GM18870 (cell line): ENCODE measurements around the gene CUL4A.

Experiments
- ATAC-seq: cut with Tn5 transposase; IDR thresholded peaks from one replicate; pipeline ENCODE4 v1.9.1; 2021; ENCODE audit warnings: moderate library complexity; ENCODE audit not compliant: unreplicated experiment

Gene CUL4A

GRCh38 chr13:113179374-113180230, 29.8 kb upstream of the CUL4A start:
- ATAC-seq, result no peak

DNA sequence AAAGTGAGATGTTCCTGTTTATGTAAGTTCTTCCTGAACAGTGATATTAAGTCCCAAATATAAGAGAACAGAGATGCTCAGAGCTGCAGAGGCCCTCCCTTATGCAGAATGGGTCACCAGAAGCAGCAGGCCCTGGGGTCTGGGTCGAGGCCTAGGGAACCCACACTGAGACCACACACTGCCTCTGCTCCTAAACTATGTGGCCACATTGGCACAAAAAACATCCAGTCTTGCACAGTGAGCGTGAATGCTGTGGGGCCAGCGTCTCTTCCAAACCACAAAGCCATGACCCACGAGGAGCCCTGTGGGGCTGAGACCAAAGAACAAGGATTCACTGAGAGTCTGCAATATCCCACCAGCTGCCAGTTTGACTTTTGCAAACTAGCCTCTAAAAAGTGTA, 27.4 kb upstream of the CUL4A start:
- ATAC-seq, result no peak

- ATAC-seq, result no peak
Measured at GRCh38 chr13:113183450-113184129, 25.8 kb upstream of the CUL4A start.

GRCh38 chr13:113184568-113185440, 24.6 kb upstream of the CUL4A start:
- ATAC-seq, result no peak

- peak; percentile 95 for ATAC-seq
Measured at GRCh38 chr13:113186061-113186900, 23.1 kb upstream of the CUL4A start.

- ATAC-seq, result no peak
Measured at GRCh38 chr13:113187263-113187669, 22.1 kb upstream of the CUL4A start.

DNA sequence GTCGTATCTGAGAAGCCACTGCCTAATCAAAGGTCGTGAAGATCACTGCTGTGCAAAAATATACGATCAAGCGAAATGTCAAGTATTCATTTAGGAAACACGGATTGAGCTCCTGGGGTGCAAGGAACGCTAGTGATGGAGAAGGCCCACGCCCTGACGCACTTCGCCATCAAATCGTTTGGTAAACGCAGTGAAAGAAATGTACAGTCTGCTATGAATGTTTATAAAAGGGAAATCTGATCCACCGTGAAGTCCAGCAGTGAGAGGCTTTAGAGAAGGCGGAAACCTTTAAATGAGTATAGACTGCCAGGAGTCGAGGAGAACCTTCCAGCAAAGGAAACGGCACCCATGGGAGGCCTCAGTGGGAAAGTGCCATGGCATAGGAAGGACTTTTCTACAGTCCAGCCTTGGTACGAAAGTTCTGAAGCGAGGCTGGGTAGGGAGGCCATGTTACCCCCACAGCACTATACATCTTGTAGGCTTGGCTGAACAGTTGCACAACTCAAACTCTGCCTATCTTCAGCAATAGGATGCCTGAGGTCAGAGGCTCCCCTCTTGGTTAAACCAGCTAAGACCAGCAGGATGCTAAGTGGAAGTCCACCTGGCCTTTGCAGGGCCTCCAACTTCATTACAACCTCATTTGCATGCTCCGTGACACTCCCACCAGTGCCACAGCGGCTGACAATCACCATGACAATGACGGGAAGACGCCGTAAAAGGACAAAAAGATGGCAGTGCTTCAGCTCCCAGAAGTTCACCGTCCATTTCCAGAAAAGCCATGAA, 21.3 kb upstream of the CUL4A start:
- ATAC-seq, result no peak

GRCh38 chr13:113190181-113190580, 19.2 kb upstream of the CUL4A start:
- no peak for ATAC-seq

DNA sequence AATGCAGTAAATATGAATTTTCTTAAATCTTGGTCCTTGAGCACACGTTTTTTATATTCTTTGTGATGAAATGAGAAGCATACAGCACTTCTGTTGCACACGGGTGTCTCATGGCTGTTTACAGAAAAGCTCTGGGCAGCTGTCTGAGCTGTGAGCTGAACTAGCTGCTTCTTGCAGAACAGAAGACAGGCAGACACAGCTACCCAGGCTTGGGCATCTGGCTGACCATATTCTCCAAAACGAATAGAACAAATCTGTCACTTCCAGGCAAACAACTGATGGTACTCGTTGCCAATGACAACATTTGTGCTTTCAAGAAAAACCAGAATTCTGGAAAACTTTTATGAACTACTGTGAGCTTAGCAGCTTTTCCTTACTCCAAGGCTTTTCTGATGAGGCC, 17.1 kb upstream of the CUL4A start:
- ATAC-seq, result no peak

GRCh38 chr13:113192902-113193301, 16.5 kb upstream of the CUL4A start:
- ATAC-seq, result no peak

GRCh38 chr13:113195360-113195759, 14.1 kb upstream of the CUL4A start:
- no peak for ATAC-seq

DNA sequence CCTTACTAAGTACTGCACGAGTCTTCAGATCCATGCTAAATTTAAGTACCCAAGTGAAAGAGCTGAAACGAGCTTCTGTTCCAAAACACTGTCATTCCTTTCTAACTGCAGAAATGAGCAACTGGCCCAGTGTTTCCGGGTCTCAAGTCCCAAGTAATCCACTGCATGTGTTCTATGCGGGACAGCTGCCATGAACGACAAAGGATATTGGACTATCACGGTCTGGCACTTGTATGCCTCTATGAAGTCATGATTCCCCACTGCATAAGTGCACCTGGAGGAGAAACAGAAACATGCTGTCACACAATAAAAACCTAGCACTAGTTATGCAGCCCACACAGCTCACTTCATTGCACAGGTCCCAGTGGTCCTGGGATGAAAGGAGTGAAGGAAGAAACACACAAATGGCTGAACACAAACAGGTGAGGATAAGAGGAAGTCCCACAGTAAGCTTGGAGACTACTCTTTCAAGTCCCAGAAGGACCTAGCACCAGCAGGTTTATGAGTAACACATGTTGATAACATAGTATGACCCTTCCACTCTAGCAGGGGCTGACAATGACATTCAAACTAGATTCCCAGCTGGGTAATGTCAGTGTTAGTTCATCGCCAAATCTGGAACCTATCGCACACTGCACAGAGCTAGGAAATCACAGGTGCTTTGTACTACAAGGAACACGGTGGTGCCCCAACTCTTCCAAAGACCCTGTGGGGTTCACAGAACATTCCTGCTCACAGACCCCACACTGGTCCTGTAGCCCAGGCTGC, 12.3 kb upstream of the CUL4A start:
- ATAC-seq, result no peak

- ATAC-seq, result no peak
Measured at GRCh38 chr13:113201815-113202214, 7.6 kb upstream of the CUL4A start.

GRCh38 chr13:113202912-113203311, 6.5 kb upstream of the CUL4A start:
- ATAC-seq, result no peak

DNA sequence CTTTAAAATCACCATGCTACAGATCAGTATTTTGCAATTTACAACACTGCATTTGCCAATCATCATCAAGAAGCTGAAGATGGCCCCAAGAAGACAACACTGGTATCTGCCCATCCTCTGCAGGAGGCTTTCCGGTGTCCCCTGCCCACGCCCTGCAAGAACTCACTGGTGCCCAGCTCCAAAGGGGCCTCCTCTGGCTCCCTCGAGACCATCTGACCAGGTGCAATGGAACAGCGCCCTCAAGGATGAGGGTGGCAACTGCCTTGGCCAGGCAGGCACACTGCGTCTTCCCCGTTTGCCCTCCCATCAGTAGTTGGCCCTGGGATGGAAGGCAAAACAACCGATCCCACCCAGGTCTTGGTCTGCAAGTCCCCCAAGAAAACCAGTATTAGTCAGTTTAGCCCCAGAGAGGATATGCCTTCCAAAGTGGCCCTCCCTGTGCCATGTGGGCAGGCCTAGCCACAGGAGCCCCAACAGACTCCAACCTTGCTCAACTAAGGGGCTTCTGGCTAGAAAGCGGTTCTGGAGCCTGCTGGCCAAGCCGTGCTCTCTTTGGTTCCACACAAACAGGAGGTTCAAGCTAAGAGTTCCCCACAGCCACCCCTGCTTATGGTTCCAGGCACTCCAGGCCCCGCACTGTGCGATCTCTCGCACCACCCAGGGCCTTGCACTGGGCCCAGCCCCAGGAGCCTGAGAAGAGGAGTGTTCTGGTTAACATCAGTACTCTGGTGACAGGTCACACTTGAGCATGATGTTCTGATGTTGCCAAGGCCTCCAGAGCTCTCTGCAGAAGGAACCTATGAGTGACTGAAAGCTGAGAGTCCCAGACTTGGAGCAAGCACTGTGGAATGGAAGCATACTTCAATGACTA, 5.7 kb upstream of the CUL4A start:
- ATAC-seq, result no peak

GRCh38 chr13:113204378-113204734, 5.1 kb upstream of the CUL4A start:
- ATAC-seq, result no peak

- no peak for ATAC-seq
Measured at GRCh38 chr13:113205428-113205931, 3.9 kb upstream of the CUL4A start.

- ATAC-seq, result no peak
Measured at GRCh38 chr13:113207460-113207859, 2.0 kb upstream of the CUL4A start.
